ENCODE results near the gene SLC37A4.

DNA sequence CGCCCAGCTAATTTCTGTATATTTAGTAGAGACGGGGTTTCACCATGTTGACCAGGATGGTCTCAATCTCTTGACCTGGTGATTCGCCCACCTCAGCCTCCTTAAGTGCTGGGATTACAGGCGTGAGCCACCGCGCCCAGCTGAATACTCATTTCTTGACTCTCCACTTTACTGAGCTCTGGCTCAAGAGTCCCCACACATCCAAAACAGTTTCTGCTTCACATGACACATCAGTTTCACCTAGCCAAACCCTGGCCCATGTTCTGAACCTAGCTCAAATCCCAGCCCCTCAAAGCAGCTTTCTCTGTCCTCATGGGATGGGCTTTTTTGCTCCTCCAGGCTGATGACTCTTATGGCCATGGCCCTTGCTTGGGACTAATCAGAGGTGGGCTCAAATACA is 16.5 kb upstream of the SLC37A4 start:
- TF ChIP-seq, protein P1, sequence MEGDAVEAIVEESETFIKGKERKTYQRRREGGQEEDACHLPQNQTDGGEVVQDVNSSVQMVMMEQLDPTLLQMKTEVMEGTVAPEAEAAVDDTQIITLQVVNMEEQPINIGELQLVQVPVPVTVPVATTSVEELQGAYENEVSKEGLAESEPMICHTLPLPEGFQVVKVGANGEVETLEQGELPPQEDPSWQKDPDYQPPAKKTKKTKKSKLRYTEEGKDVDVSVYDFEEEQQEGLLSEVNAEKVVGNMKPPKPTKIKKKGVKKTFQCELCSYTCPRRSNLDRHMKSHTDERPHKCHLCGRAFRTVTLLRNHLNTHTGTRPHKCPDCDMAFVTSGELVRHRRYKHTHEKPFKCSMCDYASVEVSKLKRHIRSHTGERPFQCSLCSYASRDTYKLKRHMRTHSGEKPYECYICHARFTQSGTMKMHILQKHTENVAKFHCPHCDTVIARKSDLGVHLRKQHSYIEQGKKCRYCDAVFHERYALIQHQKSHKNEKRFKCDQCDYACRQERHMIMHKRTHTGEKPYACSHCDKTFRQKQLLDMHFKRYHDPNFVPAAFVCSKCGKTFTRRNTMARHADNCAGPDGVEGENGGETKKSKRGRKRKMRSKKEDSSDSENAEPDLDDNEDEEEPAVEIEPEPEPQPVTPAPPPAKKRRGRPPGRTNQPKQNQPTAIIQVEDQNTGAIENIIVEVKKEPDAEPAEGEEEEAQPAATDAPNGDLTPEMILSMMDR (IDR thresholded peaks at IDR 0.05): no peak
- no peak for TF ChIP-seq ZFX (IDR thresholded peaks at IDR 0.05; ENCODE audit: borderline replicate concordance)

Measured in 22Rv1 (cell line).